ENCODE data around the gene SIAH2.

The SIAH2 gene

GRCh38 chr3:150736903-150737832, 25.8 kb downstream of the SIAH2 start:
- Histone ChIP-seq H3K4me1 (ENCODE audit: control insufficient read depth in 5 of 5, insufficient read depth in 5 of 5, low read length in 5 of 5) (peaks cover 0 to 48% (median 44%) of the 10 kb centered on the region in 5 donors), H3K27ac (ENCODE audit: low read depth, low read length) (peak overlapping the region; percentile 75), H3K9me3 (ENCODE audit: control insufficient read depth in 5 of 5, low read length in 5 of 5) (no peaks in the 10 kb centered on the region), H3K9ac (ENCODE audit: low read length in 5 of 5) (peak overlapping the region in 1 of 5 donors; percentile 9), H3K4me3 (ENCODE audit: low read depth in 1 of 5, low read length in 5 of 5) (no peak overlapping the region), H3K36me3 (ENCODE audit: control insufficient read depth in 5 of 5, insufficient read depth in 5 of 5, low read length in 5 of 5) (peaks cover 7 to 17% (median 12%) of the 10 kb centered on the region in 5 donors), H3K27me3 (ENCODE audit: control insufficient read depth in 5 of 5, insufficient read depth in 4 of 5, low read length in 5 of 5) (no peaks in the 10 kb centered on the region)

- Histone ChIP-seq H3K36me3 (ENCODE audit: control insufficient read depth in 5 of 5, insufficient read depth in 5 of 5, low read length in 5 of 5) (peaks cover 0 to 8% (median 5%) of the 10 kb centered on the region in 5 donors), H3K27me3 (ENCODE audit: control insufficient read depth in 5 of 5, insufficient read depth in 4 of 5, low read length in 5 of 5) (no peaks in the 10 kb centered on the region), H3K4me3 (ENCODE audit: low read depth in 1 of 5, low read length in 5 of 5) (no peak overlapping the region), H3K9me3 (ENCODE audit: control insufficient read depth in 5 of 5, low read length in 5 of 5) (no peaks in the 10 kb centered on the region), H3K4me1 (ENCODE audit: control insufficient read depth in 5 of 5, insufficient read depth in 5 of 5, low read length in 5 of 5) (peaks cover 0 to 48% (median 44%) of the 10 kb centered on the region in 5 donors), H3K9ac (ENCODE audit: low read length in 5 of 5) (no peak overlapping the region), H3K27ac (ENCODE audit: low read depth, low read length) (no peak overlapping the region)
These were observed 26.7 kb downstream of the SIAH2 start for GRCh38 chr3:150736316-150736719.

GRCh38 chr3:150734795-150735119, 28.2 kb downstream of the SIAH2 start:
- Histone ChIP-seq H3K27ac (ENCODE audit: low read depth, low read length) (no peak overlapping the region), H3K27me3 (ENCODE audit: control insufficient read depth in 5 of 5, insufficient read depth in 4 of 5, low read length in 5 of 5) (no peaks in the 10 kb centered on the region), H3K9me3 (ENCODE audit: control insufficient read depth in 5 of 5, low read length in 5 of 5) (no peaks in the 10 kb centered on the region), H3K9ac (ENCODE audit: low read length in 5 of 5) (no peak overlapping the region), H3K4me1 (ENCODE audit: control insufficient read depth in 5 of 5, insufficient read depth in 5 of 5, low read length in 5 of 5) (peaks cover 0 to 38% (median 36%) of the 10 kb centered on the region in 5 donors), H3K4me3 (ENCODE audit: low read depth in 1 of 5, low read length in 5 of 5) (no peak overlapping the region), H3K36me3 (ENCODE audit: control insufficient read depth in 5 of 5, insufficient read depth in 5 of 5, low read length in 5 of 5) (no peaks in the 10 kb centered on the region)

- Histone ChIP-seq H3K27me3 (ENCODE audit: control insufficient read depth in 5 of 5, insufficient read depth in 4 of 5, low read length in 5 of 5) (no peaks in the 10 kb centered on the region), H3K4me1 (ENCODE audit: control insufficient read depth in 5 of 5, insufficient read depth in 5 of 5, low read length in 5 of 5) (peaks cover 0 to 34% (median 33%) of the 10 kb centered on the region in 5 donors), H3K4me3 (ENCODE audit: low read depth in 1 of 5, low read length in 5 of 5) (no peak overlapping the region), H3K27ac (ENCODE audit: low read depth, low read length) (no peak overlapping the region), H3K36me3 (ENCODE audit: control insufficient read depth in 5 of 5, insufficient read depth in 5 of 5, low read length in 5 of 5) (no peaks in the 10 kb centered on the region), H3K9me3 (ENCODE audit: control insufficient read depth in 5 of 5, low read length in 5 of 5) (no peaks in the 10 kb centered on the region), H3K9ac (ENCODE audit: low read length in 5 of 5) (no peak overlapping the region)
These were observed 28.8 kb downstream of the SIAH2 start for GRCh38 chr3:150733936-150734794.

- no peak overlapping the region for H3K9ac ChIP-seq (ENCODE audit: low read length in 5 of 5)
- no peaks in the 10 kb centered on the region for H3K36me3 ChIP-seq (ENCODE audit: control insufficient read depth in 5 of 5, insufficient read depth in 5 of 5, low read length in 5 of 5)
- peaks cover 0 to 29% (median 27%) of the 10 kb centered on the region in 5 donors for H3K4me1 ChIP-seq (ENCODE audit: control insufficient read depth in 5 of 5, insufficient read depth in 5 of 5, low read length in 5 of 5)
- H3K4me3 ChIP-seq (ENCODE audit: low read depth in 1 of 5, low read length in 5 of 5): no peak overlapping the region
- H3K27ac ChIP-seq (ENCODE audit: low read depth, low read length): no peak overlapping the region
- H3K9me3 ChIP-seq (ENCODE audit: control insufficient read depth in 5 of 5, low read length in 5 of 5): no peaks in the 10 kb centered on the region
- no peaks in the 10 kb centered on the region for H3K27me3 ChIP-seq (ENCODE audit: control insufficient read depth in 5 of 5, insufficient read depth in 4 of 5, low read length in 5 of 5)
These were observed 29.5 kb downstream of the SIAH2 start for GRCh38 chr3:150733373-150733935.

- Histone ChIP-seq H3K9me3 (ENCODE audit: control insufficient read depth in 5 of 5, low read length in 5 of 5) (no peaks in the 10 kb centered on the region), H3K36me3 (ENCODE audit: control insufficient read depth in 5 of 5, insufficient read depth in 5 of 5, low read length in 5 of 5) (no peaks in the 10 kb centered on the region), H3K27ac (ENCODE audit: low read depth, low read length) (no peak overlapping the region), H3K4me1 (ENCODE audit: control insufficient read depth in 5 of 5, insufficient read depth in 5 of 5, low read length in 5 of 5) (peaks cover 0 to 13% (median 7%) of the 10 kb centered on the region in 5 donors), H3K27me3 (ENCODE audit: control insufficient read depth in 5 of 5, insufficient read depth in 4 of 5, low read length in 5 of 5) (no peaks in the 10 kb centered on the region), H3K4me3 (ENCODE audit: low read depth in 1 of 5, low read length in 5 of 5) (no peak overlapping the region), H3K9ac (ENCODE audit: low read length in 5 of 5) (no peak overlapping the region)
These were observed 33.1 kb downstream of the SIAH2 start for GRCh38 chr3:150729682-150730360.

- Histone ChIP-seq H3K9ac (ENCODE audit: low read length in 5 of 5) (no peak overlapping the region), H3K4me3 (ENCODE audit: low read depth in 1 of 5, low read length in 5 of 5) (no peak overlapping the region), H3K27ac (ENCODE audit: low read depth, low read length) (no peak overlapping the region), H3K9me3 (ENCODE audit: control insufficient read depth in 5 of 5, low read length in 5 of 5) (no peaks in the 10 kb centered on the region), H3K36me3 (ENCODE audit: control insufficient read depth in 5 of 5, insufficient read depth in 5 of 5, low read length in 5 of 5) (no peaks in the 10 kb centered on the region), H3K4me1 (ENCODE audit: control insufficient read depth in 5 of 5, insufficient read depth in 5 of 5, low read length in 5 of 5) (peaks cover 0 to 13% (median 7%) of the 10 kb centered on the region in 5 donors), H3K27me3 (ENCODE audit: control insufficient read depth in 5 of 5, insufficient read depth in 4 of 5, low read length in 5 of 5) (no peaks in the 10 kb centered on the region)
These were observed 35.1 kb downstream of the SIAH2 start for GRCh38 chr3:150727653-150728502.

- Histone ChIP-seq H3K9me3 (ENCODE audit: control insufficient read depth in 5 of 5, low read length in 5 of 5) (no peaks in the 10 kb centered on the region), H3K4me3 (ENCODE audit: low read depth in 1 of 5, low read length in 5 of 5) (no peak overlapping the region), H3K9ac (ENCODE audit: low read length in 5 of 5) (no peak overlapping the region), H3K27me3 (ENCODE audit: control insufficient read depth in 5 of 5, insufficient read depth in 4 of 5, low read length in 5 of 5) (no peaks in the 10 kb centered on the region), H3K36me3 (ENCODE audit: control insufficient read depth in 5 of 5, insufficient read depth in 5 of 5, low read length in 5 of 5) (no peaks in the 10 kb centered on the region), H3K27ac (ENCODE audit: low read depth, low read length) (no peak overlapping the region), H3K4me1 (ENCODE audit: control insufficient read depth in 5 of 5, insufficient read depth in 5 of 5, low read length in 5 of 5) (peaks cover 0 to 18% (median 11%) of the 10 kb centered on the region in 5 donors)
These were observed 37.4 kb downstream of the SIAH2 start for GRCh38 chr3:150725548-150725947.

- no peaks in the 10 kb centered on the region for H3K27me3 ChIP-seq (ENCODE audit: control insufficient read depth in 5 of 5, insufficient read depth in 4 of 5, low read length in 5 of 5)
- H3K27ac ChIP-seq (ENCODE audit: low read depth, low read length): no peak overlapping the region
- H3K36me3 ChIP-seq (ENCODE audit: control insufficient read depth in 5 of 5, insufficient read depth in 5 of 5, low read length in 5 of 5): no peaks in the 10 kb centered on the region
- no peak overlapping the region for H3K4me3 ChIP-seq (ENCODE audit: low read depth in 1 of 5, low read length in 5 of 5)
- H3K9me3 ChIP-seq (ENCODE audit: control insufficient read depth in 5 of 5, low read length in 5 of 5): no peaks in the 10 kb centered on the region
- peaks cover 0 to 18% (median 11%) of the 10 kb centered on the region in 5 donors for H3K4me1 ChIP-seq (ENCODE audit: control insufficient read depth in 5 of 5, insufficient read depth in 5 of 5, low read length in 5 of 5)
- no peak overlapping the region for H3K9ac ChIP-seq (ENCODE audit: low read length in 5 of 5)
These were observed 39.0 kb downstream of the SIAH2 start for GRCh38 chr3:150723946-150724345.
